H1 (cell line): ENCODE data around the gene COL27A1.

Experiments used
- ATF3 ChIP-seq: IDR thresholded peaks from 2 replicates; pipeline ENCODE4 v1.6.1; 2011; ENCODE audit warnings: low read depth, mild to moderate bottlenecking, low read length; ENCODE audit not compliant: insufficient read depth
- CHD2 ChIP-seq: IDR thresholded peaks from 2 replicates; pipeline ENCODE4 v1.6.1; 2012; ENCODE audit warnings: low read length, improper control_type of control experiment
- CREB1 ChIP-seq: IDR thresholded peaks from 2 replicates; pipeline ENCODE4 v1.6.1; 2012; ENCODE audit warnings: inconsistent platforms
- CTCF ChIP-seq, 3 experiments: IDR thresholded peaks; 1 replicate in 2 of 3; 2 replicates in 1 of 3; pipeline versions ENCODE4 v1.5.1 to v1.6.1; 2011; ENCODE audit warnings: low read length in 3 of 3, mild to moderate bottlenecking in 3 of 3, inconsistent platforms in 2 of 3, low read depth in 1 of 3, moderate library complexity in 1 of 3; ENCODE audit not compliant: insufficient read depth in 1 of 3; ENCODE audit errors: control extremely low read depth in 1 of 3
- EZH2 ChIP-seq: fragments of 200-600 bp; sonication (generic); IDR thresholded peaks from 2 replicates; pipeline ENCODE4 v1.7.1; 2012; ENCODE audit warnings: low read depth, mild to moderate bottlenecking, moderate library complexity, low read length, inconsistent platforms; ENCODE audit not compliant: severe bottlenecking
- HDAC2 ChIP-seq, 2 experiments: fragments of 300-600 bp in 1 of 2; sonication (generic) in 1 of 2; IDR thresholded peaks; 2 replicates each; pipeline ENCODE4 v1.6.1; 2011 to 2012; ENCODE audit warnings: low read depth in 2 of 2, low read length in 2 of 2, mild to moderate bottlenecking in 2 of 2, moderate library complexity in 2 of 2, borderline replicate concordance in 1 of 2, inconsistent platforms in 1 of 2
- HDAC6 ChIP-seq: IDR thresholded peaks from one replicate; pipeline ENCODE4 v1.7.1; 2012; ENCODE audit warnings: low read depth, mild to moderate bottlenecking, inconsistent platforms, low read length, moderate library complexity
- JUND ChIP-seq: IDR thresholded peaks from 2 replicates; pipeline ENCODE4 v1.6.1; 2011; ENCODE audit warnings: mild to moderate bottlenecking, improper control_type of control experiment, low read length
- MAX ChIP-seq: IDR thresholded peaks from 2 replicates; pipeline ENCODE4 v1.6.1; 2012; ENCODE audit warnings: inconsistent platforms
- RNF2 ChIP-seq: fragments of 200-900, 300-1000 bp; sonication (generic); IDR thresholded peaks from 2 replicates; pipeline ENCODE4 v1.7.1; 2016; ENCODE audit warnings: borderline replicate concordance, low read depth, mild to moderate bottlenecking, antibody characterized with exemption, low read length; ENCODE audit not compliant: poor library complexity, severe bottlenecking; ENCODE audit errors: missing control alignments
- SIN3A ChIP-seq, 2 experiments: IDR thresholded peaks in 1 of 2; conservative IDR thresholded peaks in 1 of 2; 2 replicates each; pipeline ENCODE4 v1.6.1; 2011 to 2012; ENCODE audit warnings: low read length in 2 of 2, improper control_type of control experiment in 1 of 2, low read depth in 1 of 2, mild to moderate bottlenecking in 1 of 2
- SP4 ChIP-seq: IDR thresholded peaks from 2 replicates; pipeline ENCODE4 v1.6.1; 2012; ENCODE audit warnings: low read length, inconsistent platforms
- USF2 ChIP-seq: IDR thresholded peaks from 2 replicates; pipeline ENCODE4 v1.6.1; 2011; ENCODE audit warnings: low read length, improper control_type of control experiment

GRCh38 chr9:114181607-114182409 lies 26.5 kb downstream of the COL27A1 start:
- TF ChIP-seq SP4 (no peak), RNF2 (no peak), ATF3 (no peak), EZH2 (no peak), USF2 (no peak), CTCF (IDR thresholded peaks at IDR 0.05; ENCODE audit: control extremely low read depth in 1 of 3, insufficient read depth in 1 of 3, low read depth in 1 of 3, low read length in 3 of 3) (no peak), MAX (no peak), HDAC6 (no peak), CREB1 (no peak), HDAC2 (IDR thresholded peaks at IDR 0.05; ENCODE audit: borderline replicate concordance in 1 of 2, low read depth in 2 of 2, low read length in 2 of 2) (no peak), CHD2 (no peak), SIN3A (conservative IDR thresholded peaks at IDR 0.05 in 1 of 2, IDR thresholded peaks at IDR 0.05 in 1 of 2; ENCODE audit: low read depth in 1 of 2, low read length in 2 of 2) (no peak), JUND (no peak)
